ENCODE results near the gene WDR7. TPM values are rescaled to one million over a fixed set of nuclear protein-coding genes. Genes with fewer than 3 reads are reported as not detected.

Gene WDR7
- total and polyA plus RNA-seq, 9 of the 15 experiments (the other 6 are each of a cell fraction or from before 2014, with no cell fraction given) = 1.4 to 9.4 (median 5.3) TPM

DNA sequence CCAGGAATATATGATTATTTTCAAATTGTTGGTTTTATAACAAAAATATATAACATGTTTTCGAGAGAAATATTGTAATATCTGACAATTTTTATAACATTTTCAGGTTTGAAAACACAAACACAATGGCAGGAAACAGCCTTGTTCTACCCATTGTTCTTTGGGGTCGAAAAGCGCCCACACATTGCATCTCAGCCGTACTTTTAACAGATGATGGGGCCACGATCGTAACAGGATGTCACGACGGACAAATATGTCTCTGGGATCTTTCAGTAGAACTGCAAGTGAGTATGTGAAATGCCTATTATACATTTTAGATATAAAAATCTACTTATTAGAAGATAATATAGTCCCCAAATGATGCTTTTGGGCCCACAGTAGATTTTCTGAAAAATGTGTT lies 21.2 kb downstream of the WDR7 start:
- ChIA-PET POLR2A (no interaction called here), CTCF (ENCODE audit: low intra/inter-chr PET ratio) (no interaction called here)
- Histone ChIP-seq H3K4me1 (replicated peaks in 1 of 2; ENCODE audit: control insufficient read depth in 2 of 2, insufficient read depth in 2 of 2, low read length in 2 of 2) (no peaks in the 10 kb centered on the region), H3K4me2 (ENCODE audit: insufficient read depth, low read length) (no peak overlapping the region), H3K9me3 (replicated peaks; ENCODE audit: control insufficient read depth, insufficient read depth, low read depth, low read length) (no peaks in the 10 kb centered on the region), H4K20me1 (replicated peaks; ENCODE audit: control insufficient read depth, insufficient read depth, low read length) (no peaks in the 10 kb centered on the region), H3K9ac (ENCODE audit: insufficient read depth in 1 of 2, low read depth in 2 of 2, low read length in 2 of 2) (no peak overlapping the region), H3K27ac (ENCODE audit: extremely low read depth, low read depth, low read length) (no peak overlapping the region), H2AFZ (ENCODE audit: low read depth, low read length) (no peak overlapping the region), H3K36me3 (ENCODE audit: control insufficient read depth, insufficient read depth, low read length) (no peaks in the 10 kb centered on the region), H3K27me3 (ENCODE audit: control insufficient read depth in 2 of 2, insufficient read depth in 2 of 2, low read length in 2 of 2) (no peaks in the 10 kb centered on the region), H3K9me1 (ENCODE audit: control insufficient read depth, insufficient read depth, low read length) (no peaks in the 10 kb centered on the region), H3K4me3 (no peak overlapping the region), H3K79me2 (ENCODE audit: control insufficient read depth, insufficient read depth, low read length) (0 out of 3 replicates have a peak, but pooled peaks cover 2% of the 10 kb centered on the region)
- WGBS (ENCODE audit: insufficient coverage, low coverage, missing lambda C conversion rate) = 81% methylated on average over 7 of the region's 8 CpGs
- in situ Hi-C loops (cut with MboI) (no loop called here), intact Hi-C loops (cut with micrococcal nuclease) (no loop called here)
- FAIRE-seq = no peak
- ATAC-seq = no peak
- TF ChIP-seq, protein P1, sequence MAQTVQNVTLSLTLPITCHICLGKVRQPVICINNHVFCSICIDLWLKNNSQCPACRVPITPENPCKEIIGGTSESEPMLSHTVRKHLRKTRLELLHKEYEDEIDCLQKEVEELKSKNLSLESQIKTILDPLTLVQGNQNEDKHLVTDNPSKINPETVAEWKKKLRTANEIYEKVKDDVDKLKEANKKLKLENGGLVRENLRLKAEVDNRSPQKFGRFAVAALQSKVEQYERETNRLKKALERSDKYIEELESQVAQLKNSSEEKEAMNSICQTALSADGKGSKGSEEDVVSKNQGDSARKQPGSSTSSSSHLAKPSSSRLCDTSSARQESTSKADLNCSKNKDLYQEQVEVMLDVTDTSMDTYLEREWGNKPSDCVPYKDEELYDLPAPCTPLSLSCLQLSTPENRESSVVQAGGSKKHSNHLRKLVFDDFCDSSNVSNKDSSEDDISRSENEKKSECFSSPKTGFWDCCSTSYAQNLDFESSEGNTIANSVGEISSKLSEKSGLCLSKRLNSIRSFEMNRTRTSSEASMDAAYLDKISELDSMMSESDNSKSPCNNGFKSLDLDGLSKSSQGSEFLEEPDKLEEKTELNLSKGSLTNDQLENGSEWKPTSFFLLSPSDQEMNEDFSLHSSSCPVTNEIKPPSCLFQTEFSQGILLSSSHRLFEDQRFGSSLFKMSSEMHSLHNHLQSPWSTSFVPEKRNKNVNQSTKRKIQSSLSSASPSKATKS (CRISPR knock-in tag; IDR thresholded peaks at IDR 0.05) = no peak
- TF ChIP-seq ZNF785 (CRISPR knock-in tag; IDR thresholded peaks at IDR 0.05) (no peak), DACH1 (IDR thresholded peaks at IDR 0.05; ENCODE audit: partially characterized antibody) (no peak), HEY1 (CRISPR knock-in tag; IDR thresholded peaks at IDR 0.05; ENCODE audit: borderline replicate concordance) (no peak), CBX1 (IDR thresholded peaks at IDR 0.05; ENCODE audit: low read depth) (no peak)
- DNase-seq (ENCODE audit: extremely low read depth in 1 of 4, low spot score in 3 of 4) = no peak
- BruUV-seq (replicated peaks) = no TSS peak

All from K562 (cell line).